HG03064 (cell line): ENCODE data around the gene GPR68.
"Not testable (repeated sequence)": the region's sequence is repeated elsewhere in the genome, so short reads cannot be mapped to it uniquely, and the experiment has no call there.

Source experiments
- ATAC-seq: cut with Tn5 transposase; IDR thresholded peaks from one replicate; pipeline ENCODE4 v1.9.1; 2021; ENCODE audit warnings: low read depth; ENCODE audit not compliant: unreplicated experiment

Gene GPR68

GRCh38 chr14:91202234-91202974 lies 42.1 kb downstream of the GPR68 start:
- ATAC-seq = no peak

- not testable (repeated sequence) for ATAC-seq
These were observed 43.7 kb downstream of the GPR68 start for GRCh38 chr14:91200802-91201201.

- no peak for ATAC-seq
These were observed 46.9 kb downstream of the GPR68 start for GRCh38 chr14:91197631-91198030.

- no peak for ATAC-seq
These were observed 48.6 kb downstream of the GPR68 start for GRCh38 chr14:91195881-91196280.

GRCh38 chr14:91193069-91193468 lies 51.4 kb downstream of the GPR68 start:
- no peak for ATAC-seq

GRCh38 chr14:91190853-91191252 lies 53.7 kb downstream of the GPR68 start:
- no peak for ATAC-seq

GRCh38 chr14:91187271-91187670 lies 57.2 kb downstream of the GPR68 start:
- no peak for ATAC-seq

- ATAC-seq = no peak
These were observed 57.9 kb downstream of the GPR68 start for GRCh38 chr14:91186515-91187066.

- no peak for ATAC-seq
These were observed 58.8 kb downstream of the GPR68 start for GRCh38 chr14:91185721-91186120.

GRCh38 chr14:91184559-91184958 lies 59.9 kb downstream of the GPR68 start:
- ATAC-seq = no peak

GRCh38 chr14:91182753-91183152 lies 61.8 kb downstream of the GPR68 start:
- not testable (repeated sequence) for ATAC-seq
